B cell (primary cell): ENCODE results near the gene FAM3B. TPM values are rescaled to one million over a fixed set of nuclear protein-coding genes. Genes with fewer than 3 reads are reported as not detected.

ENCODE experiments used
- ATAC-seq: fragments of 200-7000 bp; cut with Tn5 transposase; one replicate; pipeline ENCODE4 v1.10.0; 2021; ENCODE audit warnings: low read depth, mild to moderate bottlenecking, moderate number of reproducible peaks, moderate library complexity
- CTCF ChIA-PET: fragments of 350-600 bp; sonication (Branson Sonifier 250); formaldehyde crosslinking; loops from one replicate; lab custom pipeline; 2021; ENCODE audit warnings: antibody characterized with exemption, inconsistent platforms; lab: Charles Lee
- POLR2A ChIA-PET: fragments of 350-600 bp; sonication (Branson Sonifier 250); formaldehyde crosslinking; loops from one replicate; lab custom pipeline; 2021; ENCODE audit warnings: antibody characterized with exemption; lab: Charles Lee
- DNase-seq: peaks from one replicate; pipeline ENCODE4 v3.0.0; 2013
- H2AFZ ChIP-seq: 2 replicates; pipeline ENCODE4 v1.6.1; 2012; ENCODE audit warnings: mild to moderate bottlenecking, low read depth, low read length; ENCODE audit not compliant: insufficient read depth, poor library complexity, severe bottlenecking
- H3K27ac ChIP-seq, 2 donors: 1 replicate in 1 of 2; 2 replicates in 1 of 2; pipeline ENCODE4 v1.5.1; 2012 to 2013; ENCODE audit warnings: low read length in 2 of 2, mild to moderate bottlenecking in 2 of 2, moderate library complexity in 1 of 2
- H3K27me3 ChIP-seq, 4 experiments: fragments of 200-600 bp in 1 of 4; sonication (generic) in 1 of 4; replicated peaks in 1 of 4; 1 replicate in 2 of 4; 2 replicates in 2 of 4; pipeline versions ENCODE4 v1.6.1 to v1.7.0; 2013 to 2016; ENCODE audit warnings: low read length in 3 of 4, mild to moderate bottlenecking in 2 of 4, mixed read lengths in 1 of 4, moderate library complexity in 1 of 4; ENCODE audit not compliant: insufficient read depth in 4 of 4, control insufficient read depth in 3 of 4; ENCODE audit errors: control extremely low read depth in 1 of 4
- H3K36me3 ChIP-seq, 2 experiments: replicated peaks in 1 of 2; 1 replicate in 1 of 2; 2 replicates in 1 of 2; pipeline versions ENCODE4 v1.6.1 to v1.7.1; 2013; ENCODE audit warnings: low read length in 1 of 2; ENCODE audit not compliant: insufficient read depth in 2 of 2, control insufficient read depth in 1 of 2; ENCODE audit errors: control extremely low read depth in 1 of 2, extremely low read depth in 1 of 2
- H3K4me1 ChIP-seq, 2 donors: fragments of 200-600 bp in 1 of 2; sonication (generic) in 1 of 2; 1 replicate in 1 of 2; 2 replicates in 1 of 2; pipeline versions ENCODE4 v1.5.1 to v1.6.1; 2013 to 2017; ENCODE audit warnings: low read length in 2 of 2; ENCODE audit not compliant: control insufficient read depth in 2 of 2, insufficient read depth in 2 of 2
- H3K4me2 ChIP-seq: replicated peaks from 2 replicates; pipeline ENCODE3; 2012; ENCODE audit warnings: mild to moderate bottlenecking, low read depth, low read length; ENCODE audit not compliant: poor library complexity, severe bottlenecking
- H3K4me3 ChIP-seq, 5 experiments: fragments of 200-600 bp in 1 of 5; sonication (generic) in 1 of 5; 1 replicate in 3 of 5; 2 replicates in 2 of 5; pipeline versions ENCODE4 v1.5.1 to v1.7.0; 2011 to 2016; ENCODE audit warnings: low read length in 4 of 5, mild to moderate bottlenecking in 4 of 5, low read depth in 2 of 5, control low read depth in 1 of 5, moderate library complexity in 1 of 5; ENCODE audit not compliant: insufficient read depth in 1 of 5; ENCODE audit errors: control extremely low read depth in 1 of 5, extremely low read depth in 1 of 5
- H3K79me2 ChIP-seq: fragments of 200-600 bp; sonication (generic); one replicate; pipeline ENCODE4 v1.6.0; 2016; ENCODE audit warnings: low read length; ENCODE audit not compliant: control insufficient read depth, insufficient read depth
- H3K9ac ChIP-seq: fragments of 200-600 bp; sonication (generic); 2 replicates; pipeline ENCODE4 v1.6.1; 2017; ENCODE audit warnings: mild to moderate bottlenecking, low read length, moderate library complexity
- H3K9me3 ChIP-seq, 3 donors: one replicate each; pipeline versions ENCODE4 v1.6.1 to v1.7.1; 2013; ENCODE audit warnings: low read length in 2 of 3; ENCODE audit not compliant: control insufficient read depth in 2 of 3, insufficient read depth in 1 of 3; ENCODE audit errors: control extremely low read depth in 1 of 3
- H4K20me1 ChIP-seq: 2 replicates; pipeline ENCODE4 v1.6.0; 2012; ENCODE audit warnings: mild to moderate bottlenecking, low read length; ENCODE audit not compliant: insufficient read depth, control insufficient read depth, poor library complexity, severe bottlenecking
- H3K27ac Mint-ChIP-seq: one replicate; pipeline ENCODE4 v1.8.0; 2021; ENCODE audit warnings: mixed read lengths
- H3K27me3 Mint-ChIP-seq: one replicate; pipeline ENCODE4 v1.8.0; 2021; ENCODE audit warnings: mixed read lengths
- H3K4me1 Mint-ChIP-seq: one replicate; pipeline ENCODE4 v1.8.0; 2021; ENCODE audit warnings: mixed read lengths
- H3K4me3 Mint-ChIP-seq: one replicate; pipeline ENCODE4 v1.8.0; 2021; ENCODE audit warnings: mixed read lengths
- H3K9me3 Mint-ChIP-seq: one replicate; pipeline ENCODE4 v1.8.0; 2022; ENCODE audit warnings: mixed read lengths; ENCODE audit not compliant: insufficient read depth
- CTCF ChIP-seq: fragments of 200-600 bp; IDR thresholded peaks from one replicate; pipeline ENCODE4 v1.8.0; 2022; ENCODE audit warnings: antibody characterized with exemption, mild to moderate bottlenecking
- EZH2 ChIP-seq: IDR thresholded peaks from 2 replicates; pipeline ENCODE4 v1.6.1; 2012; ENCODE audit warnings: borderline replicate concordance, low read depth, mild to moderate bottlenecking, moderate library complexity, low read length; ENCODE audit not compliant: insufficient read depth, poor library complexity, severe bottlenecking
- WGBS: methylation state at CpG from one replicate; pipeline ENCODE4 v1.1.5; 2013; ENCODE audit warnings: missing lambda C conversion rate; ENCODE audit not compliant: insufficient coverage; 5-methylcytosine and 5-hydroxymethylcytosine counted together
- intact Hi-C: fragments of 100-400 bp; cut with micrococcal nuclease; formaldehyde crosslinking; loops from one replicate; pipeline ENCODE4 v1.10.0; 2022
- polyA plus RNA-seq: library from polyadenylated mRNA; depleted of rRNA; stranded (reverse); fragments of >200 nt; gene quantifications from 2 replicates; pipeline ENCODE4 v1.2.3, GENCODE V29; 2012
- total RNA-seq, 2 donors: library from RNA; stranded (reverse); fragments of 120-200 nt in 1 of 2; gene quantifications; 1 replicate in 1 of 2; 2 replicates in 1 of 2; pipeline versions ENCODE4 v1.2.3 to v1.2.4, GENCODE V29; 2013 to 2022

The FAM3B gene
- total and polyA plus RNA-seq, 2 donors (not counting 1 experiment from before 2014, with no cell fraction given): 0.09 TPM; not detected in 1

DNA sequence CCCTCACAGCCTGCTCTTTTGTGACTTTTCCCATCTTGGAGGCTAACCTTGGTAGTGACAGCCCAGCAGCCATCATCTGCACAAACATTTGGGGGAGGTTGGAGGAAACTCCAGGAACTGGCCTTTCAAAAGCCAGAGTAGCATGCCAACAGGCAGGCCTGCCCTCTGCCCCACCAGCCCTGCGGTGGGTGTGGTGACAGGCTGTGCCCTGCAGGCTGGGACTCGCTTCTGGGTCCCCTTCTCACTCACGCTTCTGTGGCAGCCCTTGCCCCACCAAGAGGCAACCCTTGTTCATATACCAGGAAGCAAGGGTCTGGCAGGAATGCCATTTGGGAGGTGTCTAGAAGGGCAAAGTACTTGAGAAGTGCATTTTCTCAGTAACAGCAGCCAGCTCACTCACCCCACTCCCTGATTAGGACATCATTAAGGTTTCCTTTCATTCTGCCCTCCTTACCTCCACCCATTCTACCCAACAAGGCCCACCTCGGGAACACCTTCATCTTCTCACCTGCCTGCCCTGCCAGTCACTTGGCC, 20.8 kb upstream of the FAM3B start:
- Histone ChIP-seq H3K9ac (no peak overlapping the region), H3K9me3 (peaks cover 1 to 14% (median 3%) of the 10 kb centered on the region in 3 donors), H2AFZ (no peak overlapping the region), H3K4me1 (peaks cover 0 to 5% of the 10 kb centered on the region in 2 donors), H3K4me2 (no peak overlapping the region), H3K4me3 (no peak overlapping the region), H3K27me3 (peaks cover 0 to 48% (median 13%) of the 10 kb centered on the region in 4 experiments), H3K36me3 (no peaks in the 10 kb centered on the region), H4K20me1 (no peaks in the 10 kb centered on the region), H3K27ac (no peak overlapping the region), H3K79me2 (no peaks in the 10 kb centered on the region)
- H3K27me3 Mint-ChIP-seq: peaks cover 41% of the 10 kb centered on the region
- peaks cover 3% of the 10 kb centered on the region for H3K4me1 Mint-ChIP-seq
- intact Hi-C loops: no loop called here
- ChIA-PET POLR2A (no interaction called here), CTCF (interaction anchor here (1.1 kb wide), 1 partner anchor 13 kb away, joined by 4 read pairs; no protein-coding TSS in a partner anchor)
- no peak for ATAC-seq
- no peak for TF ChIP-seq CTCF
- TF ChIP-seq EZH2: no peak
- H3K27ac Mint-ChIP-seq: no peak overlapping the region
- WGBS: 88% methylated on average over 3 of the region's 4 CpGs
- no peak for DNase-seq
- H3K9me3 Mint-ChIP-seq: no peaks in the 10 kb centered on the region
- no peak overlapping the region for H3K4me3 Mint-ChIP-seq

- H3K27ac ChIP-seq: no peak overlapping the region
- peaks cover 6 to 11% (median 7%) of the 10 kb centered on the region in 3 donors for H3K9me3 ChIP-seq
- Mint-ChIP-seq H3K4me1 (no peaks in the 10 kb centered on the region), H3K4me3 (no peak overlapping the region), H3K27ac (no peak overlapping the region), H3K9me3 (no peaks in the 10 kb centered on the region), H3K27me3 (peaks cover 10% of the 10 kb centered on the region)
- no peaks in the 10 kb centered on the region for H3K79me2 ChIP-seq
- TF ChIP-seq EZH2 (no peak), CTCF (no peak)
- no peak for DNase-seq
- H3K36me3 ChIP-seq: no peaks in the 10 kb centered on the region
- CTCF ChIA-PET: interaction anchor here (1.2 to 1.5 kb wide), 2 partner anchors 8 to 133 kb away, joined by 3 read pairs; no protein-coding TSS in a partner anchor
- H3K27me3 ChIP-seq: peaks cover 0 to 3% (median 1%) of the 10 kb centered on the region in 4 experiments
- intact Hi-C loops: no loop called here
- H3K9ac ChIP-seq: no peak overlapping the region
- POLR2A ChIA-PET: no interaction called here
- ATAC-seq: no peak
- no peak overlapping the region for H3K4me2 ChIP-seq
- WGBS: 83% methylated on average over 1 of the region's 1 CpG
- no peaks in the 10 kb centered on the region for H4K20me1 ChIP-seq
- H3K4me1 ChIP-seq: no peaks in the 10 kb centered on the region
- no peak overlapping the region for H3K4me3 ChIP-seq
- no peak overlapping the region for H2AFZ ChIP-seq
Observed at GRCh38 chr21:41302976-41303375, 13.6 kb upstream of the FAM3B start.
